Peyer's patch (tissue), 4 donors: Measurements from ENCODE around the gene AMZ1. TPM values are rescaled to one million over a fixed set of nuclear protein-coding genes. Genes with fewer than 3 reads are reported as not detected.

Experiments
- DNase-seq, 3 donors: peaks; one replicate each; pipeline ENCODE4 v3.0.0-alpha.2; 2017 to 2019
- H3K27ac ChIP-seq, 4 donors: fragments of 200-600 bp; sonication (generic); one replicate each; pipeline ENCODE4 v1.5.1; 2016 to 2019
- H3K27me3 ChIP-seq, 2 donors: fragments of 200-600 bp; sonication (generic); one replicate each; pipeline ENCODE4 v1.5.1; 2019
- H3K36me3 ChIP-seq, 3 donors: fragments of 200-600 bp; sonication (generic); one replicate each; pipeline ENCODE4 v1.5.1; 2016 to 2019
- H3K4me1 ChIP-seq, 4 donors: fragments of 200-600 bp; sonication (generic); one replicate each; pipeline ENCODE4 v1.5.1; 2016 to 2019
- H3K4me3 ChIP-seq, 4 donors: fragments of 200-600 bp; sonication (generic); 1 replicate in 3 of 4; 2 replicates in 1 of 4; pipeline ENCODE4 v1.5.1; 2016 to 2019; ENCODE audit warnings: mild to moderate bottlenecking in 1 of 4
- H3K9me3 ChIP-seq, 4 donors: fragments of 200-600 bp; sonication (generic); one replicate each; pipeline ENCODE4 v1.5.1; 2016 to 2019; ENCODE audit warnings: mild to moderate bottlenecking in 1 of 4
- CTCF ChIP-seq, 6 experiments: fragments of 450-650 bp in 4 of 6; fragments of 200-600 bp in 2 of 6; sonication (generic) in 1 of 6; IDR thresholded peaks; one replicate each; pipeline ENCODE4 v1.5.1; 2017 to 2019; ENCODE audit warnings: antibody characterized with exemption in 6 of 6, mild to moderate bottlenecking in 3 of 6, moderate library complexity in 1 of 6
- POLR2A ChIP-seq, 2 donors: fragments of 450-650 bp; IDR thresholded peaks; one replicate each; pipeline ENCODE4 v1.5.1; 2017; ENCODE audit warnings: antibody characterized with exemption in 2 of 2, mild to moderate bottlenecking in 2 of 2, moderate library complexity in 2 of 2
- total RNA-seq, 4 donors: library from RNA; depleted of rRNA; stranded (reverse); fragments of >200 nt; gene quantifications; one replicate each; pipeline ENCODE4 v1.1.0, GENCODE V29; 2016

The AMZ1 gene
- under 1 TPM in 1 of 4 donors, not detected in 3; 0.67 TPM for total RNA-seq

- H3K27me3 ChIP-seq = peaks cover 0 to 22% of the 10 kb centered on the region in 2 donors
- peak within 1 kb of the TSS in 3 of 4 donors; percentile 5 to 31 (median 22) for H3K4me3 ChIP-seq
- DNase-seq = no peak
- no peaks in the 10 kb centered on the region for H3K36me3 ChIP-seq
- TF ChIP-seq POLR2A (IDR thresholded peaks at IDR 0.05) = no peak
- no peak for TF ChIP-seq CTCF (IDR thresholded peaks at IDR 0.05)
- H3K9me3 ChIP-seq = no peaks in the 10 kb centered on the region
- H3K27ac ChIP-seq = no peak within 1 kb of the TSS
- peaks cover 0 to 18% (median 16%) of the 10 kb centered on the region in 4 donors for H3K4me1 ChIP-seq
These were observed at the start of gene AMZ1 for GRCh38 chr7:2687881-2688318. Gene AMZ1, plus strand, starts transcription at chr7:2688202. Its CDS starts 12,250 bp downstream, at chr7:2700452.

- no peak overlapping the region for H3K4me3 ChIP-seq
- peaks cover 0 to 72% (median 39%) of the 10 kb centered on the region in 4 donors for H3K4me1 ChIP-seq
- H3K27ac ChIP-seq = peak overlapping the region in 3 of 4 donors; percentile 65 to 82 (median 69)
- no peak for DNase-seq
- H3K9me3 ChIP-seq = no peaks in the 10 kb centered on the region
- H3K27me3 ChIP-seq = no peaks in the 10 kb centered on the region
- H3K36me3 ChIP-seq = no peaks in the 10 kb centered on the region
- TF ChIP-seq CTCF (IDR thresholded peaks at IDR 0.05) (no peak), POLR2A (IDR thresholded peaks at IDR 0.05) (no peak)
These were observed 49.6 kb upstream of the AMZ1 start for GRCh38 chr7:2638224-2638991.

GRCh38 chr7:2639181-2639681, 48.8 kb upstream of the AMZ1 start:
- Histone ChIP-seq H3K4me3 (no peak overlapping the region), H3K27me3 (no peaks in the 10 kb centered on the region), H3K4me1 (peaks cover 0 to 68% (median 34%) of the 10 kb centered on the region in 4 donors), H3K9me3 (no peaks in the 10 kb centered on the region), H3K27ac (peak overlapping the region in 2 of 4 donors; percentile 69 to 82), H3K36me3 (no peaks in the 10 kb centered on the region)
- DNase-seq = no peak
- no peak for TF ChIP-seq POLR2A (IDR thresholded peaks at IDR 0.05)
- TF ChIP-seq CTCF (IDR thresholded peaks at IDR 0.05) = no peak

GRCh38 chr7:2639695-2640481, 48.1 kb upstream of the AMZ1 start:
- H3K9me3 ChIP-seq = no peaks in the 10 kb centered on the region
- no peak overlapping the region for H3K4me3 ChIP-seq
- no peaks in the 10 kb centered on the region for H3K27me3 ChIP-seq
- TF ChIP-seq CTCF (IDR thresholded peaks at IDR 0.05) (peak in 1 of 6 experiments; percentile 9), POLR2A (IDR thresholded peaks at IDR 0.05) (no peak)
- DNase-seq = no peak
- H3K36me3 ChIP-seq = no peaks in the 10 kb centered on the region
- peaks cover 0 to 68% (median 39%) of the 10 kb centered on the region in 4 donors for H3K4me1 ChIP-seq
- H3K27ac ChIP-seq = peak overlapping the region in 2 of 4 donors; percentile 62 to 82

GRCh38 chr7:2640482-2640830, 47.5 kb upstream of the AMZ1 start:
- DNase-seq = no peak

More at GRCh38 chr7:2640482-2640830, 47.5 kb upstream of the AMZ1 start:
- H3K4me3 ChIP-seq = no peak overlapping the region
- H3K27me3 ChIP-seq = no peaks in the 10 kb centered on the region
- peak overlapping the region in 2 of 4 donors; percentile 62 to 82 for H3K27ac ChIP-seq
- H3K36me3 ChIP-seq = no peaks in the 10 kb centered on the region
- H3K4me1 ChIP-seq = peaks cover 0 to 69% (median 41%) of the 10 kb centered on the region in 4 donors
- no peak for TF ChIP-seq POLR2A (IDR thresholded peaks at IDR 0.05)
- peak in 2 of 6 experiments; percentile 14 to 16 for TF ChIP-seq CTCF (IDR thresholded peaks at IDR 0.05)
- H3K9me3 ChIP-seq = no peaks in the 10 kb centered on the region
